ENCODE results near the gene MORC3. TPM values are rescaled to one million over a fixed set of nuclear protein-coding genes. Genes with fewer than 3 reads are reported as not detected.

Gene MORC3
- polyA plus RNA-seq, 1 donor (not counting 4 experiments of a cell fraction or from before 2014, with no cell fraction given), result 38.1 TPM

DNA sequence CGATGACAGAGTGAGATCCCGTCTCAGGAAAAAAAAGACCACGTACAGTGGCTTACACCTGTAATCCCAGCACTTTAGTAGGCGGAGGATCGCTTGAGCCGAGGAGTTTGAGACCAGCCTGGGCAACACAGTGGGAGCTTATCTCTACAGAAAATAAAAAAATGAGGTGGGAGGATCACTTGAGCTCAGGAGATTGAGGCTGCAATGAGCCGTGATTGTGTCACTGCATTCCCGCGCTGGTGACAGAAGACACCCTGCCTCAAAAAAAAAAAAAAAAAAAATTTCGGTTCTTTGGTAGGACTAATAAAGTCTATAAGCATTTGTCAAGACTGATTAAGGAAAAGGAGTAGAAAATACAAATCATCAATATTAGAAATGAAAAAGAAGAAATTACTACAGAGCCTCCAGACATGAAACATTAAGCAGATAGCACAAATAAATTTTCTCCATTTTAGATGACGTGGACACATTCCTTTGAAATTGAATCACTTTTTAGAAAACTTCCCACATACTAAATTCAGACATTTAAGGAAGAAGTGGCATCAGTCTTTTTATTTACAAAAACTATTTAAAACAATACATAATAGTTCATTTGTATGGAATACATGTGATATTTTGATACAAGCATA, 30.4 kb downstream of the MORC3 start:
- no peaks in the 10 kb centered on the region for H3K27me3 ChIP-seq (ENCODE audit: control insufficient read depth, extremely low read depth, insufficient read depth, low read length)
- DNase-seq (ENCODE audit: low read depth, low spot score) (no peak), FAIRE-seq (no peak)
- peaks cover 26 to 33% of the 10 kb centered on the region in 2 experiments for H3K36me3 ChIP-seq (ENCODE audit: control insufficient read depth in 2 of 2, extremely low read depth in 1 of 2, insufficient read depth in 2 of 2, low read length in 2 of 2)
- H3K4me3 ChIP-seq (ENCODE audit: control insufficient read depth in 2 of 3, extremely low read depth in 1 of 3, insufficient read depth in 2 of 3, low read depth in 1 of 3, low read length in 3 of 3), result no peak overlapping the region
- H3K4me2 ChIP-seq (ENCODE audit: control insufficient read depth, extremely low read depth, insufficient read depth, low read depth, low read length), result no peak overlapping the region
- no peaks in the 10 kb centered on the region for H4K20me1 ChIP-seq (ENCODE audit: control insufficient read depth, extremely low read depth, insufficient read depth, low read length)
- H3K9ac ChIP-seq (ENCODE audit: control insufficient read depth, extremely low read depth, insufficient read depth, low read length), result no peak overlapping the region
- H3K4me1 ChIP-seq (ENCODE audit: control insufficient read depth, extremely low read depth, insufficient read depth, low read length), result no peaks in the 10 kb centered on the region
- no peak overlapping the region for H3K27ac ChIP-seq (ENCODE audit: control insufficient read depth, insufficient read depth, low read length)
- no peak for TF ChIP-seq EZH2 (IDR thresholded peaks at IDR 0.05; ENCODE audit: low read length)
- TF ChIP-seq, protein P1, sequence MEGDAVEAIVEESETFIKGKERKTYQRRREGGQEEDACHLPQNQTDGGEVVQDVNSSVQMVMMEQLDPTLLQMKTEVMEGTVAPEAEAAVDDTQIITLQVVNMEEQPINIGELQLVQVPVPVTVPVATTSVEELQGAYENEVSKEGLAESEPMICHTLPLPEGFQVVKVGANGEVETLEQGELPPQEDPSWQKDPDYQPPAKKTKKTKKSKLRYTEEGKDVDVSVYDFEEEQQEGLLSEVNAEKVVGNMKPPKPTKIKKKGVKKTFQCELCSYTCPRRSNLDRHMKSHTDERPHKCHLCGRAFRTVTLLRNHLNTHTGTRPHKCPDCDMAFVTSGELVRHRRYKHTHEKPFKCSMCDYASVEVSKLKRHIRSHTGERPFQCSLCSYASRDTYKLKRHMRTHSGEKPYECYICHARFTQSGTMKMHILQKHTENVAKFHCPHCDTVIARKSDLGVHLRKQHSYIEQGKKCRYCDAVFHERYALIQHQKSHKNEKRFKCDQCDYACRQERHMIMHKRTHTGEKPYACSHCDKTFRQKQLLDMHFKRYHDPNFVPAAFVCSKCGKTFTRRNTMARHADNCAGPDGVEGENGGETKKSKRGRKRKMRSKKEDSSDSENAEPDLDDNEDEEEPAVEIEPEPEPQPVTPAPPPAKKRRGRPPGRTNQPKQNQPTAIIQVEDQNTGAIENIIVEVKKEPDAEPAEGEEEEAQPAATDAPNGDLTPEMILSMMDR (optimal IDR thresholded peaks at IDR 0.05 in 1 of 3, IDR thresholded peaks at IDR 0.05 in 1 of 3, conservative IDR thresholded peaks at IDR 0.05 in 1 of 3; ENCODE audit: extremely low read depth in 1 of 3, insufficient read depth in 2 of 3, low read length in 3 of 3), result no peak
- H3K9me3 ChIP-seq (ENCODE audit: control insufficient read depth, low read depth, low read length), result no peaks in the 10 kb centered on the region
- no peaks in the 10 kb centered on the region for H3K9me1 ChIP-seq (ENCODE audit: control insufficient read depth, extremely low read depth, insufficient read depth, low read length)
- dilution Hi-C loops (cut with MboI; ENCODE audit: extremely low pct_ligation_motif_present, low sequenced_read_pairs), result no loop called here
- no peak overlapping the region for H2AFZ ChIP-seq (ENCODE audit: control insufficient read depth, low read length)
- peaks cover 20% of the 10 kb centered on the region for H3K79me2 ChIP-seq (ENCODE audit: control insufficient read depth, insufficient read depth, low read length)

DNA sequence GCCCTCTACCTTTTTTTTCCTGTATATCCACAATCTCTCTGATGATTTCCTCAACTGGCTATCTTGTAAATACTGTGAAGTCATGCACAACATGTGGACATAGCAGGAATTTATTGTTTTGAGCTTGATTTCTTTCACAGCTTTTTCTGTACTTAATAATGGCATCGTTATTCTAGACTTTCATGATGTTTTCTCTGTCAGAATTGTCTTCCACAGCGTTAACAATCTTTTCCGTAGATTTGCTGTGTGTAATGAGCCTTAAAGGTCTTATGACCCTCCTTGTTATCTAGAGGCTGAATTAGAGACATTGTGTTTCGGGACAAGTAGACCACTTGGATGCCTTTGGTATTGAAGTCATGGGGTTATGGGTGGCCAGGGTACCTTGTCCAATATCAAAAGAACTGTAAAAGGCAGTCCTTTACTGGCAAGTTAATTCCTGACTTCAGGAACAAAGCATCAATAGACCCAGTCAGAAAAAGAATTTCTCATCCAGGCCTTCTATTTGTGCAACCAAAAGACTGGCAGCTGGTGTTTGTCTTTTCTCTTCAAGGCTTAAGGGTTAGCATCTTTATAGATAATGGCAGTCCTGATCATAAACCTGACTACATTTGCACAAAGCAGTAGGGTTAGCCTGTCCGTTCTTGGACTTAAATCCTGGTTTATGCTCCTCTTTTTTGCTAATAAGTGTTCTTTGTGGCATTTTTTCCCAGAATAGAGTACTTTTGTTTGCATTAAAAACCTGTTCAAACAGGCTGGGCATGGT, 35.1 kb downstream of the MORC3 start:
- Histone ChIP-seq H3K9ac (ENCODE audit: control insufficient read depth, extremely low read depth, insufficient read depth, low read length) (no peak overlapping the region), H3K4me2 (ENCODE audit: control insufficient read depth, extremely low read depth, insufficient read depth, low read depth, low read length) (no peak overlapping the region), H3K9me3 (ENCODE audit: control insufficient read depth, low read depth, low read length) (no peaks in the 10 kb centered on the region), H3K36me3 (ENCODE audit: control insufficient read depth in 2 of 2, extremely low read depth in 1 of 2, insufficient read depth in 2 of 2, low read length in 2 of 2) (peaks cover 15 to 34% of the 10 kb centered on the region in 2 experiments), H3K79me2 (ENCODE audit: control insufficient read depth, insufficient read depth, low read length) (peaks cover 16% of the 10 kb centered on the region), H2AFZ (ENCODE audit: control insufficient read depth, low read length) (no peak overlapping the region), H3K27ac (ENCODE audit: control insufficient read depth, insufficient read depth, low read length) (no peak overlapping the region), H3K9me1 (ENCODE audit: control insufficient read depth, extremely low read depth, insufficient read depth, low read length) (no peaks in the 10 kb centered on the region), H3K4me1 (ENCODE audit: control insufficient read depth, extremely low read depth, insufficient read depth, low read length) (no peaks in the 10 kb centered on the region), H3K27me3 (ENCODE audit: control insufficient read depth, extremely low read depth, insufficient read depth, low read length) (no peaks in the 10 kb centered on the region), H4K20me1 (ENCODE audit: control insufficient read depth, extremely low read depth, insufficient read depth, low read length) (no peaks in the 10 kb centered on the region), H3K4me3 (ENCODE audit: control insufficient read depth in 2 of 3, extremely low read depth in 1 of 3, insufficient read depth in 2 of 3, low read depth in 1 of 3, low read length in 3 of 3) (no peak overlapping the region)
- dilution Hi-C loops (cut with MboI; ENCODE audit: extremely low pct_ligation_motif_present, low sequenced_read_pairs), result no loop called here
- FAIRE-seq, result no peak
- TF ChIP-seq, protein P1 (optimal IDR thresholded peaks at IDR 0.05 in 1 of 3, IDR thresholded peaks at IDR 0.05 in 1 of 3, conservative IDR thresholded peaks at IDR 0.05 in 1 of 3; ENCODE audit: extremely low read depth in 1 of 3, insufficient read depth in 2 of 3, low read length in 3 of 3), result no peak
- TF ChIP-seq EZH2 (IDR thresholded peaks at IDR 0.05; ENCODE audit: low read length), result no peak
- DNase-seq (ENCODE audit: low read depth, low spot score), result no peak

Measured in keratinocyte (primary cell).